Measurements from ENCODE around the gene COL16A1.
"Not testable (repeated sequence)": the region's sequence is repeated elsewhere in the genome, so short reads cannot be mapped to it uniquely, and the experiment has no call there.

Gene COL16A1

DNA sequence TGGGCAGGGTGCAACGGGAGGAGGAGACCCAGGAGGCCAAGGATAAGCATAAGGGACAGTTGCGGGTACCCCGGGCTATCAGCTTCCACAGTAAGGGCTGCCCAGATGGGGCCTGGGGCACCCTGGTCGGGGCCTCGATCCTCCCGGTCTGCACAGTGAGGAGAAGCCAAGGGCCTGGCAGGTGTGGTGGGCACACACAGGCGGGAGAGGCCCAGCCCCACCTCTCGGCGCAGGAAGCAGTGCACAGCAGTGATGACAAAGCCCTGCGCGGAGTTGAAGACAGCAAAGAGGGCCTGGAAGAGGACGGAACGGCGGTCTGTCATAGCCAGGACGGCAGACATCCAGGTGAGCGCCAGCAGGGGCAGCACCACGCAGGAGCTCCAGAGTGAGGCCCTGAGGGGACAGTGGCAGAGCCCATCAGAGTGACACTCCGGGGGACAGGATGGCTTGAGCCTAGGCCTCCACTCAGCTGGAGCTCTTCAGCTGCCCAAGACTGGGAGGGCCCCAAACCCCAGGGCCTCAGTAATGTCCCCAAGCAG is 29.0 kb upstream of the COL16A1 start:
- no peak for DNase-seq

DNA sequence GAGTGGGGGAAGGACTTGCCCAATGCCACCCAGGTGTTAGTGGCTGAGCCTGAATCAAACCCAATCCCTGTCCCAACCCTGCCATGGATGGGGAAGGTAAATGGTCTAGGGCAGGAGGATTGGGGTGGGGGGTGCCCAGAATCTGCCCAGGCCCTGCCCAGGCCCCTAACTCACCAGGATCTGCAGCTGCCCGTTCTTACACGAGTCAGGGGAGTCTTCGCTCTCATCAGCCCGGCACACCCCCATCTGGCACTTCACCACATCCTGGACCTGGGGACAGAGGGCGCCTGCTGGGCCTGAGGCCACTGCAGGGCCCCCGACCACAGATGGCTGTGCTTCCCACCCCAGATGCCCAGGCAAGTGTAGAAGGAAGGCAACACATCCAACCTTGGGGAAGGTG is 28.5 kb upstream of the COL16A1 start:
- DNase-seq: no peak

- DNase-seq: no peak
Measured at GRCh38 chr1:31731049-31731565, 27.3 kb upstream of the COL16A1 start.

GRCh38 chr1:31730336-31731048 is 26.7 kb upstream of the COL16A1 start:
- no peak for DNase-seq

GRCh38 chr1:31727849-31728248 is 24.0 kb upstream of the COL16A1 start:
- no peak for DNase-seq

DNA sequence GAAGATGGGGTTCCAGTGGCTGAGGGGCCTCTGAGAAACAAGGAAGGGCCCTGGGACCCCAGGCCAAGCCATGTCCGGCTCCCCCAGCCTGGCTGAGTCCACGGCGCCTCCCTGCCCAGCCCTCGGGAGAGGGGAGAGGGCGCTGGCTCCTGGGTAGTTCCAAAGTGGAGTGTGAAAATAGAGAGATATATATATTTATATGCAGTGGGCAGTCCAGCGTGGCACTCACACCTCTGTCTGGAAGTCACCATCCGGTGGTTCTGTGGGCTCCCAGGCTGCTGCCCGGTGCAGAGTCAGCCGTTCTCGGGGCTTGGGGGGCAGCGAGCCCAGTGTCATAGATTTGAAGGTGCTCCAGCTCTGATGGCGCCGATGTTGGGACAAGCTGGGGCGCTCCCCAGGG is 23.4 kb upstream of the COL16A1 start:
- no peak for DNase-seq

DNA sequence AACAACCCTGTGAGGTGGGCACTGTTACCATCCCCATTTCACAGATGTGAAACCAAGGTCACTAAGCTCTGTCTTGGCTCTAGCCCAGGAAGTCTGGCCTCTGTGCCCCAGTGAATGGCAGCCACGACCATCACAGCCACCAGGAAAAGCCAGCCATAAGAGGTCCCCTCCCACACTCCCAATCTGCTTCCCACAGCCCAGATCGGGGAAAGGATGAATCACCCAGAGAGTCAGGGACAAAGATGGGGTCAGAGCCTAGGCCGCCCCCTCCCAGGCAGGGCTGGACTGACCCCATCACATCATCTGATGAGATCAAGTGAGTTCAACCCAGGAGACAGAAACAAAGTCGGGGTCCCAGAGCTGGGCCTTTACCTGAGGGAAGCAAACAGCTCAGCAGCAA is 22.9 kb upstream of the COL16A1 start:
- DNase-seq: no peak

DNA sequence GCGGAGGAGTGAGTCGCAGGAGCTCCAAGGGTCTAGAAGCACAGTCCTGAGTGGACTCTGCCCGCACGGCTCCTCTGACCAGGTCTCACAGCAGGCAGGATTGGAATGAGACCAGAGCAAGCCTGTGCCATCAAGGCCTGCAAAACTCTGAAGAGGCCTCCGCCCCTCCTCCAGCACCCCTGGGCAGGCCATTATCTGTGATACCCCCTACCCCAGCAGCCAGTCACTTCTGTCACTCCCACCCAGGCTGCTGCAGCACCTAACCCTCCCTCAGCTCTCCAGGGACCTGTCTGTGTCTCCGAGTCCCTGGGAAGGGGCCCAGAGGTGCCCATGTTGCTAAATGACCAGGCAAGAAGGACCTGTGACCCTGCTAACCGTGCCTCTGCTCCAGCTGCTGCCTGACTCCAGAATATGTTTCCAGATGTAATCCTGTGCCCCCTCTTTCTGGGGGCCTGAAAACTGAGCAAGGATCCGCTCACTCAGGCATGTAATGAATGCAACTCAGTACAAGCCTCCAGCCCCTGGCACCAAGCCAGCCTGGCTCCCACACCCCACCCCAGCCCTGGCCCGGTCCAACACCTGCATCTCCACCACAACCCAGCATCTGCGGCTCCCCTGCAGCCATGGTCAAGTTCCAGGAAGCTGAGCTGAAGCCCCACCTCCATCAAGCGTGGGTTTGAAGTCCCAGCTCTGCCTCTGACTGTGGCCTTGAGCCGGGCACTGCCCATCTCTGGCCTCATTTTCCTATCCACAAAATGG is 22.1 kb upstream of the COL16A1 start:
- DNase-seq: no peak

- DNase-seq: no peak
Measured at GRCh38 chr1:31725134-31725533, 21.3 kb upstream of the COL16A1 start.

DNA sequence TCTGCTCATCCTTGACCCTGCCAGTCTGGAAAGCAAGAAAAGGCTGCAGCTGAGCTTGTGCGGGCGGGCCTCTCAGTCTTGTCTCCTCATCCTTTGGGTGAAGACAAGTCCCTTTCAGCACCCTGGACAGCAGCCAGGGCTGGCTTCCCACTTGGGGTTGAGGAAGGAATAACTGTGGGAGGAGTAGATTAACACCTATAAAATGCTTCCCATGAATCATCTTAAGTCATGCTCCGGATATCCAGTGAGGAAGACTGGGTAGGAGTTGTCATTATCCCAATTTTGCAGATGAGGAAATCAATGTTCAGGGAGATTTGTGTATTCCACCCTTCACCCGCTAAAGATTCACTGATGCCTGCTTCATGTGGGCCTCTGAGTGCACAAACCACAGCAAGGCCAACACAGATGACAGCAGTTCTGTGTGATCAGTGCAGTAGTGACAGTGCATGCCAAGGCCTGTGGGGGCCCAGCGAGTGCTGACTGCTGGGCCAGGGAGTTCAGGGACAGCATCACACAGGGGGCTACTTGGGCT is 20.1 kb upstream of the COL16A1 start:
- DNase-seq: peak; percentile 53 to 67

DNA sequence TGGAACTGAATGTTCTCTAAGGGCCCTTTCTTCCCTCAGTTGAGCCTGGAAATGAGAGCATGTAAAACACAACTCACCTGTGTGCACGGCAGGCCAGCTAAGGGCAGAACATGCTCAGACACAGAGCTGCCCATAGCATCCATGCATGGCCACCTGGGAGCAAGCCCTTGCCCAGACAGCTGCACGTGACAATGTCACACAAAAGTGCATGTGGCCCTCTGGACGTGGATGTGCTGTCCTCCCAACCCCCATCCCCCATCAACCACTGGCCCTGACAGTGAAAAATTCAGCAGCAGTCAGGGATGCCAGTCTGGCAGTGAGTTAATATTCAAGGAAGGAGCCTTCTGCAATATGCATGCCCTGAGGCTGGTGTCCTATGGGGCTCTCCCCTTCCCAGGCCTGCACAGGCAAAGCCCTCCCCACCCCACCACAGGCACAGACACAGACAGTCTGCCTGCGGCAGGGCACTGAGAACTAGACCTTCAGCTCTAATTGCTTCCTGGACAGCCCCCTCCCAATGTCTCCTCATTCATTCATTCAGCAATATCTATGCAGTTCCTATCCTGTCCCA is 14.6 kb upstream of the COL16A1 start:
- no peak for DNase-seq

DNA sequence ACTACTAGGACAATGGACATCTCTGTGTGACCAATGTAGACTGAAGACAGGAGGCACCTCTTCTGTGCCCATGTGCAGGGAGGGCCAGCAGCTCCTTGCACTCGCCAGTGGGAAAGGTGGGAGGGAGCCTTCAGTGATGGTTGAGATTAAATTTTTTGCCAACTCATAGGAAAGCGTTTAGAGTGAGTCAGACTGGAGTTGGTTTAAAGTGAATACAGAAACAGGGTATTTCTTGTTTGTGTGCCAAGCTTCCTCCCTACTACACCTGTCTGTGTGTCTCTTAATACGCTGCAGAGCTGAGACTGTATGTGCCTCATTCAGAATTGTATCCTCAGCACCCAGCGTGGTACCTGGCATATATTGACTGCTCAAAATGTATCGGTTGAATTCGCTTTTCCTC is 13.5 kb upstream of the COL16A1 start:
- no peak for DNase-seq

GRCh38 chr1:31715873-31716220 is 12.0 kb upstream of the COL16A1 start:
- no peak for DNase-seq

GRCh38 chr1:31715087-31715872 is 11.5 kb upstream of the COL16A1 start:
- DNase-seq: peak; percentile 64 to 71

- peak; percentile 56 to 65 for DNase-seq
Measured at GRCh38 chr1:31714442-31715086, 10.7 kb upstream of the COL16A1 start.

DNA sequence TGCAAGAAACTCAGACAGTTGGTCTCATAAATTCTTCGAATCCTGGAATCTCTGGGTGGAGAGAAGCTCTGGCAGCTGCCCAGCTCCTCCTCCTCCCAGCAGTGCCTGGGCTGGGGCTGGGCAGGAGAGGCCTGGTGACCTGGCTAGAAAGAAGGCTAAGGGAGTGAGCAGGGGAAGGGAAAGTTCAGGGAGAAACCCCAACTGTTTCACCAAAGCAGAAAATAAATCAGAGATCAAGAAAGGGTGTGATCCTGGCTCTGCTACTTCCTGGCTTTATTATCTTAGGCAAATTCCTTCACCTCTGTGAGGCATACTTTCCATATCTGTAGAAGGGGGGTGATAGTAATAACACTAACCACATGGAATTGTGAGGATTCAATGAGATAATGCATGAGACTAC is 8.8 kb upstream of the COL16A1 start:
- no peak for DNase-seq

- no peak for DNase-seq
Measured at GRCh38 chr1:31712068-31712467, 8.3 kb upstream of the COL16A1 start.

DNA sequence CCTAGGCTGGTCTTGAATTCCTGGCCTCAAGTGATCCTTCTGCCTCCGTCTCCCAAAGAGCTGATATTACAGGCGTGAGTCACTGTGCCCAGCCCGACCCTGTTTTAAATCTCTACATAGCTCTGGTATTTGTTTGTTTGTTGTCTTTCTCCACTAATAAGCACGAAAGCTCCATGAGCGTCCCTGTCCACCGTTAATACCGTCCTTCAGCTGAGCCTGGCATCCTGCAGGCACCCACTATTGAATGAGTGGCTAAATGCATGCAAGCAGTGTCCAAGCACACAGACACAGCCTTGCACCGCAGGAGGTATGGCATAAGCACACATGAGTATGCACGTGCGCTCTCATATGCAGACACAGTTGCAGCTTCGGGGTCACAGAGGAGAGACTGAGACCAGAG is 4.5 kb upstream of the COL16A1 start:
- no peak for DNase-seq

- DNase-seq: peak in 1 of 2 experiments; percentile 39
Measured at GRCh38 chr1:31707711-31708110, 3.9 kb upstream of the COL16A1 start.

- not testable (repeated sequence) for DNase-seq
Measured at GRCh38 chr1:31707059-31707600, 3.3 kb upstream of the COL16A1 start.

DNA sequence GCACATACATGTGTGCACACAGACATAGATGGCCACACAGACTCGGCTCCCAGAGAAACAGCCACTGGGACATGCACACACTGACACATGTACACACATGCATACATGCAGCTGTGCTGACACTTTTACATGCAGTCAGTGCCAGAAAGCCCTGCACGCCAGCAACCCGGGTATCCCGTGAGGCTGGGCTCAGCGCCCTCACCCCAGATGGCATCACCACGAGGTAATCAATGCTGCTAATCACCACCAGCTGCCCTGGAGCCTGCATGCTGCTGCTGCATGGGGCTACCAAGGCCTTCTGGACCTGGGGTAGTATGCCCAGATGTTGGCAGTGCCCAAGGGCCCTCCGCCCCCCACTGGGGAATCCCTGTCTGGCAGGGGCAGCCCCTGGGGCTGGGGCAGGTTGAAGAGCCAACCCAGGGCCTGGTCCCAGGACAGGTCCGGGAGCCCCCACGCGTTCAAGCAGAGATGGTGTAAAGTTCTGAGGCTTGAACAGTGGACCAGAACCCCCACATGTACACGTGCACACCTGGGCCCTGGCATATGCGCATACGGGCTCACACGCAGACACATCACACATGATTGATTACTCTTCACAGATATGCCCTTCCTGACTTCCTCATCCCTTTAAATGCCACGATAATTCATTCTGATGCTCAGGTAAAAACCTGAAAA is 2.7 kb upstream of the COL16A1 start:
- no peak for DNase-seq

Measured in activated T-cell treated with anti-CD3 and anti-CD28 coated beads, Interleukin-2, amount 50 U/mL, for 48 hours (primary cell).